Tibial nerve (tissue), 4 donors: Measurements from ENCODE around the gene KCNK18. TPM values are rescaled to one million over a fixed set of nuclear protein-coding genes. Genes with fewer than 3 reads are reported as not detected.
"Not testable (repeated sequence)": the region's sequence is repeated elsewhere in the genome, so short reads cannot be mapped to it uniquely, and the experiment has no call there.

Experiments used
- DNase-seq, 2 donors: peaks; one replicate each; pipeline ENCODE4 v3.0.0-alpha.2; 2019; ENCODE audit warnings: low spot score in 2 of 2
- H3K27ac ChIP-seq, 4 donors: fragments of 200-600 bp; sonication (generic) in 3 of 4; one replicate each; pipeline ENCODE4 v1.5.1; 2017 to 2019; ENCODE audit warnings: mild to moderate bottlenecking in 1 of 4
- H3K27me3 ChIP-seq, 2 donors: fragments of 200-600 bp; sonication (generic) in 1 of 2; one replicate each; pipeline versions ENCODE4 v1.5.1 to v1.6.0; 2017 to 2019
- H3K36me3 ChIP-seq, 3 donors: fragments of 200-600 bp; sonication (generic); one replicate each; pipeline ENCODE4 v1.5.1; 2018 to 2019
- H3K4me1 ChIP-seq, 4 donors: fragments of 200-600 bp; sonication (generic) in 3 of 4; one replicate each; pipeline ENCODE4 v1.5.1; 2017 to 2019
- H3K4me3 ChIP-seq, 4 donors: fragments of 200-600 bp; sonication (generic) in 3 of 4; one replicate each; pipeline ENCODE4 v1.5.1; 2017 to 2019; ENCODE audit warnings: mild to moderate bottlenecking in 1 of 4, moderate library complexity in 1 of 4
- H3K9me3 ChIP-seq, 4 donors: fragments of 200-600 bp; sonication (generic) in 3 of 4; one replicate each; pipeline ENCODE4 v1.5.1; 2017 to 2019
- EP300 ChIP-seq, 2 donors: sonication (generic); formaldehyde crosslinking; IDR thresholded peaks; one replicate each; pipeline ENCODE4 v1.6.1; 2017; ENCODE audit warnings: antibody characterized with exemption in 2 of 2, mild to moderate bottlenecking in 1 of 2
- POLR2A ChIP-seq, 2 donors: fragments of 450-650 bp; IDR thresholded peaks; one replicate each; pipeline ENCODE4 v1.6.1; 2017; ENCODE audit warnings: antibody characterized with exemption in 2 of 2, mild to moderate bottlenecking in 2 of 2, moderate library complexity in 2 of 2
- WGBS, 2 donors: methylation state at CpG; one replicate each; pipeline ENCODE4 v1.1.5; 2018; 5-methylcytosine and 5-hydroxymethylcytosine counted together
- total RNA-seq, 4 donors: library from RNA; depleted of rRNA; stranded (reverse); fragments of >200 nt; gene quantifications; one replicate each; pipeline ENCODE4 v1.1.0, GENCODE V29; 2016
- TF ChIP-seq, protein P1 (sequence below), 5 experiments: fragments of 200-600 bp in 3 of 5; fragments of 450-650 bp in 2 of 5; sonication (generic) in 3 of 5; IDR thresholded peaks; one replicate each; pipeline ENCODE4 v1.5.1; 2016 to 2019; ENCODE audit warnings: antibody characterized with exemption in 5 of 5, mild to moderate bottlenecking in 3 of 5, moderate library complexity in 2 of 5

Gene KCNK18
- total RNA-seq, 4 donors from 2014 or later, result not detected

- TF ChIP-seq, protein P1, sequence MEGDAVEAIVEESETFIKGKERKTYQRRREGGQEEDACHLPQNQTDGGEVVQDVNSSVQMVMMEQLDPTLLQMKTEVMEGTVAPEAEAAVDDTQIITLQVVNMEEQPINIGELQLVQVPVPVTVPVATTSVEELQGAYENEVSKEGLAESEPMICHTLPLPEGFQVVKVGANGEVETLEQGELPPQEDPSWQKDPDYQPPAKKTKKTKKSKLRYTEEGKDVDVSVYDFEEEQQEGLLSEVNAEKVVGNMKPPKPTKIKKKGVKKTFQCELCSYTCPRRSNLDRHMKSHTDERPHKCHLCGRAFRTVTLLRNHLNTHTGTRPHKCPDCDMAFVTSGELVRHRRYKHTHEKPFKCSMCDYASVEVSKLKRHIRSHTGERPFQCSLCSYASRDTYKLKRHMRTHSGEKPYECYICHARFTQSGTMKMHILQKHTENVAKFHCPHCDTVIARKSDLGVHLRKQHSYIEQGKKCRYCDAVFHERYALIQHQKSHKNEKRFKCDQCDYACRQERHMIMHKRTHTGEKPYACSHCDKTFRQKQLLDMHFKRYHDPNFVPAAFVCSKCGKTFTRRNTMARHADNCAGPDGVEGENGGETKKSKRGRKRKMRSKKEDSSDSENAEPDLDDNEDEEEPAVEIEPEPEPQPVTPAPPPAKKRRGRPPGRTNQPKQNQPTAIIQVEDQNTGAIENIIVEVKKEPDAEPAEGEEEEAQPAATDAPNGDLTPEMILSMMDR (IDR thresholded peaks at IDR 0.05), result no peak
- TF ChIP-seq POLR2A (IDR thresholded peaks at IDR 0.05) (no peak), EP300 (IDR thresholded peaks at IDR 0.05) (no peak)
- 72 to 74% methylated on average over 3 of the region's 3 CpGs for WGBS, 2 donors
Observed at GRCh38 chr10:117178190-117178589, 19.1 kb upstream of the KCNK18 start.

DNA sequence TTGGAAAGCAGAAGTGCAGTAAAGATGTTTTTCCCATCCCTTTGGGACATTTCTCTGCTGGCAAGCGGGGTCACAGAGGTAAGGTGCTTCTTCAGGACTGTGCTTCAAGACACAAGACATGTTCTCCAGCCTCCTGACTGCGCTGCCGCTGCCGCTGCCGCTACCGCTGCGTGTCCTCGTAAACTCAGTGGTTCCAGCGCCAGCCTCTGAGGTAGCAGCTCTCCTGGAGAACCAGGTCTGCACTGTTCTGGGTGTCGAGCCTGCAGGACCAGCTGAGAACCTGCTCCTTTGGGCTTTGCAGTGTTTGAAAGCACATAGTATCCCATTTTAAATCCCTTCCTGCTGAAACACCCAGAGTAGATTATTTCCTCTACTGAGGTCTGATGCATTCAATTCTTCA, 13.0 kb upstream of the KCNK18 start:
- peaks cover 0 to 7% (median 0%) of the 10 kb centered on the region in 4 donors for H3K9me3 ChIP-seq
- no peaks in the 10 kb centered on the region for H3K4me1 ChIP-seq
- H3K36me3 ChIP-seq, result no peaks in the 10 kb centered on the region
- TF ChIP-seq, protein P1 (IDR thresholded peaks at IDR 0.05), result no peak
- TF ChIP-seq POLR2A (IDR thresholded peaks at IDR 0.05) (no peak), EP300 (IDR thresholded peaks at IDR 0.05) (no peak)
- no peak for DNase-seq
- 86 to 94% methylated on average over 9 to 10 of the region's 10 CpGs for WGBS, 2 donors
- peaks cover 0 to 18% of the 10 kb centered on the region in 2 donors for H3K27me3 ChIP-seq
- H3K27ac ChIP-seq, result no peak overlapping the region
- no peak overlapping the region for H3K4me3 ChIP-seq

More at GRCh38 chr10:117178190-117178589, 19.1 kb upstream of the KCNK18 start:
- Histone ChIP-seq H3K27me3 (peaks cover 0 to 32% of the 10 kb centered on the region in 2 donors), H3K4me3 (no peak overlapping the region), H3K27ac (no peak overlapping the region), H3K36me3 (no peaks in the 10 kb centered on the region), H3K9me3 (no peaks in the 10 kb centered on the region), H3K4me1 (peaks cover 0 to 13% (median 2%) of the 10 kb centered on the region in 4 donors)
- no peak for DNase-seq

- H3K9me3 ChIP-seq, result peaks cover 0 to 11% (median 0%) of the 10 kb centered on the region in 4 donors
- 78 to 93% methylated on average over 3 of the region's 3 CpGs for WGBS, 2 donors
- H3K4me3 ChIP-seq, result no peak overlapping the region
- H3K4me1 ChIP-seq, result no peaks in the 10 kb centered on the region
- no peak for TF ChIP-seq POLR2A (IDR thresholded peaks at IDR 0.05)
- TF ChIP-seq, protein P1 (IDR thresholded peaks at IDR 0.05), result no peak
- no peak for TF ChIP-seq EP300 (IDR thresholded peaks at IDR 0.05)
- H3K27ac ChIP-seq, result no peak overlapping the region
- H3K36me3 ChIP-seq, result no peaks in the 10 kb centered on the region
- H3K27me3 ChIP-seq, result peaks cover 0 to 13% of the 10 kb centered on the region in 2 donors
- no peak for DNase-seq
Observed at GRCh38 chr10:117184821-117185220, 12.5 kb upstream of the KCNK18 start.

DNA sequence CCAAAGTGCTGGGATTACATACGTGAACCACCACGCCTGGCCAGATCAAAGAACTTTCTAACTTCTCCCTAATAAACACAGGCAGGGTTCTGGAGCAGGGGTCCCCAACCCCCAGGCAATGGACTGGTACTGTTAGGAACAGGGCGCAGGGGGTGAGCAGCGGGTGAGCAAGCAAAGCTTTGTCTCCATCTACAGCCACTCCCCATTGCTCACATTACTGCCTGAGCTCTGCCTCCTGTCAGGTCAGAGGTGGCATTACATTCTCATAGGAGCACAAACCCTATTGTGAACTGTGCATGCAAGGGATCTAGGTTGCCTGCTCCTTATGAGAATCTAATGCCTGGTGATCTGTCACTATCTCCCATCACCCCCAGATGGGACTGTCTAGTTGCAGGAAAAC, 11.5 kb upstream of the KCNK18 start:
- DNase-seq, H3K36me3 ChIP-seq, H3K4me1 ChIP-seq, H3K4me3 ChIP-seq, H3K27ac ChIP-seq, H3K27me3 ChIP-seq: not testable (repeated sequence)
- peaks cover 0 to 14% (median 0%) of the 10 kb centered on the region in 4 donors for H3K9me3 ChIP-seq
- 84 to 94% methylated on average over 4 of the region's 4 CpGs for WGBS, 2 donors

DNA sequence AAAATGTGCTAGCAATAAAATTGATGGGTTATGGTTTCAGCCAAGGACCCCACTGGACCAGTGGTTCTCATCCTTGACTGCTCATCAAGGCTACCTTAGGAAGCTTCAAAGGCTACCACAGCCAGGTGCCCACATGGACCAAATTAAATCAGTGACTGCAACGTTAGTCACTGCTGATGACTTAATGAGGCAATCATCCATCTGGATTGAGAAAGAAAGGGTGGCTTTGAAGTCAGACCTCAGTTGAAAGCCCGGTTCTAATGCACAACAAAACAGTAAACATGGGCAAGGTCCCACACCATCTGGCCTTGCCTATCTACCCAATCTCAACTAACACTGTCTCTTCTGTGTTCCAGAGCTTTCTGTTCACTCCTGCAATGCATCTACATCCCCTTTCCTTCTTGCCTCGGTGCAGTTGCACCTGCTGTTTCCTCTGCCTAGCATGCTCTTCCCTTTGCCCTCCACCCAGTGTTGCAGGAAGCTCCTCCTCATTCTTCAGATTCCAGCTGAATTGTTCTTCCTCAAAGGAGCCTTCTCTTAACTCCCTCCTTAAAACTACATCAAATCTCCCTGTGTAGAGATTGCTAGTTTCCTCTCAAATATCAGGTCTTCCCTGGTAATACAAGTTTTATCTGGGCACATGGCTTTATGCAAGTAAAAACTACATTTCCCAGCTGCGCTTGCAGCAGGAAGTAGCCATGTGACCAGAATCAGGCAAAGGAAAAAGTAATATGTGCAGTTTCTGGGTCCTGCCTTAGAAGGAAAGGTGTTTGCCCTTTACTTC, 10.3 kb upstream of the KCNK18 start:
- Histone ChIP-seq H3K27ac (no peak overlapping the region), H3K4me1 (no peaks in the 10 kb centered on the region), H3K27me3 (no peaks in the 10 kb centered on the region), H3K9me3 (peaks cover 0 to 14% (median 0%) of the 10 kb centered on the region in 4 donors), H3K36me3 (no peaks in the 10 kb centered on the region), H3K4me3 (no peak overlapping the region)
- 51 to 53% methylated on average over 4 of the region's 4 CpGs for WGBS, 2 donors
- TF ChIP-seq POLR2A (IDR thresholded peaks at IDR 0.05) (no peak), EP300 (IDR thresholded peaks at IDR 0.05) (no peak)
- TF ChIP-seq, protein P1 (IDR thresholded peaks at IDR 0.05), result no peak
- DNase-seq, result no peak
